ENCODE data around the gene CD2AP. TPM values are rescaled to one million over a fixed set of nuclear protein-coding genes. Genes with fewer than 3 reads are reported as not detected.
"Not testable (repeated sequence)": the region's sequence is repeated elsewhere in the genome, so short reads cannot be mapped to it uniquely, and the experiment has no call there.

Gene CD2AP
- total RNA-seq, 1 donor from 2014 or later = 25.2 TPM

DNA sequence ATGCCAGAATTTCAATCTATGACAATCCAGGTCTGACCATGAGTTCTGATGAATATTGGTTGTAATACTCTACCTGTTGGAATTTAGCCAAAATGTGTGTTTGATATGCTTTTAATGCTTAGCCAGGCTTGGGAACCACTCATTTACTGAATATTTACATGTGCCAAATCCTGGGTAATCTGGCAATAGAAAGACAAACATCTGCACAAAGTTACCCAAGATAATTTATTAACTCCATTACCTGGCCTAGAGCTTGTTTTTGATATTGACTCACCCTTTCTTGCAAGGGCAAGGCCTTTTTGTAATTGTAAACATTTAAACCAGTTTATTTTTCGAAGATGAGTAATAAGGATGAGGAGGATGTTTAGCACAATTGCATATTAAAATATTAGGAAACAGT, 13.5 kb upstream of the CD2AP start:
- intact Hi-C loops (cut with micrococcal nuclease) = no loop called here

DNA sequence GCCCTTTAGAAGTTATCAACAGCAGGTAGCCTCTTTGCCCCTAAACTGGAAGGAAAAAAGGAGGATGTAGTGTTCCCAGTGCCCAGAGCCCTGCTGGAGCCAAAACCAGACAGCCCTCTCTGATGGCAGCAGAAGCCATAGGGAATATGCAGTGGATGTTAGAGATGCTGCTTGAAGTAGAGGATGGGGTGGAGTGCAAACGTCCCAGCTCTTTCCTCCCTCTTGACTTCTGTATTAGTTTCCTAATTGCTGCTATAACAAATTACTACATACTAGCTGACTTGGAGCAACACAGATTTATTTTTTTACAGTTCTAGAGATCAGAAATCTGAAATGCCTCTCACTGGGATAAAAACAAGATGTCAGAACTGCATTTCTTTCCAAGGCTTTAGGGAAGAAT, 12.5 kb upstream of the CD2AP start:
- intact Hi-C loops (cut with micrococcal nuclease) = no loop called here

DNA sequence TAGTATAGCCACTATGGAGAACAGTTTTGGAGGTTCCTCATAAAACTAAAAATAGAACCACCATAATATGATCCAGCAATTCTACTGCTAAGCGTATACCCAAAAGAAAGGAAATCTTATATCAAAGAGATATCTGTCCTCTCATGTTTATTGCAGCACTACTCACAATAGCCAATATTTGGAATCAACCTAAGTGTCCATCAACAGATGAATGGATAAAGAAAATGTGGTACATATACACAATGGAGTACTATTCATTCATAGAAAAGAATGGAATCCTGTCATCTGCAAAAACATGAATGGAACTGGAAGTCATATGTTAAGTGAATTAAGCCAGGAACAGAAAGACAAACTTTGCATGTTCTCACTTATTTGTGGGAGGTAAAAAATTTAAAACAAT, 5.7 kb upstream of the CD2AP start:
- intact Hi-C loops (cut with micrococcal nuclease) = no loop called here

DNA sequence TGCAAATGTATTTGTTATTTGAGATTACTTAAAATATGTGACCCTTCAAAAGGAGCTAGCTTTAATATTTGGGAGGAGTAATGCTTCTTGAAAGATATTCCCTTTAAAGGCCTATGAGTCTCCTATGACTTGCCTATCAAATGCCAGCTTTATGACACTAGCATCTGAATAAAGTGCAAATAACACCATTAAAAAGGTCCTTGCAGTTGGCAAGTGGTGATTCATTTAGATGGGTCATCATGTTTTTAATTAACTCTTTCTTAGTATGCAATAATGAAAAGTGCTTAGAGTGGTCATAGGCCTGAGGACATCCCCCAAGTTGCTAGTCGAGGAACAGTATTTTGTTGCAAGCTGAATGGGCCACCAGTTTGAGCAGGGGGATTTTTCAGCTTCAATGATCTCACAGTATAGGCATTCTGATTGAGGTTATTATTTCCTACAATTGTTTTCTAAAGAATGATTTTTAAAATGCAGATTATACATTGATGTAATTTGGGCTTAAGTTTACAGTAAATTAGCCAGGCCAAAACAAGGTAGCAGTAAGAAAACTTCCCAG, 3.7 kb upstream of the CD2AP start:
- intact Hi-C loops (cut with micrococcal nuclease) = no loop called here

DNA sequence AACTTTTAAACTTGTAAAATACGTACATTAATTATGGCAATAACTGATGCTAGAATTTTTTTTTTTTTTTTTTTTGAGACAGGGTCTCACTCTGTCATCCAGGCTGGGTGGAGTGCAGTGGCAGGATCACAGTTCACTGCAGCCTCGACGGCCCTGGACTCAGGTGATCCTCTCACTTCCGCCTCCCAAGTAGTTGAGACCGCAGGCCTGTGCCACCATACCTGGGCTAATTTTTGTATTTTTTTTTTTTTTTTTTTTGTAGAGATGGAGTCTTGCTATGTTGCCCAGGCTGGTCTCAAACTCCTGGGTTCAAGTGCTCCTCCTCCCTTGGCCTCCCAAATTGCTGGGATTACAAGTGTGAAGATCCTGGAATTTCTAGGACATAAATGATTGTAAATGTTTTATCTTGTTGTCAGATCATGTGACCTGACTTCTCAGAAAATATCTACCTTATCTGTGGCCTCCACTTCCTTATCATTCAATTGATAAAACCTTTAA, 2.2 kb upstream of the CD2AP start:
- intact Hi-C loops (cut with micrococcal nuclease) = loop anchor here (5.0 kb wide), 2 partner anchors 127 to 1463 kb away; no protein-coding TSS in a partner anchor

DNA sequence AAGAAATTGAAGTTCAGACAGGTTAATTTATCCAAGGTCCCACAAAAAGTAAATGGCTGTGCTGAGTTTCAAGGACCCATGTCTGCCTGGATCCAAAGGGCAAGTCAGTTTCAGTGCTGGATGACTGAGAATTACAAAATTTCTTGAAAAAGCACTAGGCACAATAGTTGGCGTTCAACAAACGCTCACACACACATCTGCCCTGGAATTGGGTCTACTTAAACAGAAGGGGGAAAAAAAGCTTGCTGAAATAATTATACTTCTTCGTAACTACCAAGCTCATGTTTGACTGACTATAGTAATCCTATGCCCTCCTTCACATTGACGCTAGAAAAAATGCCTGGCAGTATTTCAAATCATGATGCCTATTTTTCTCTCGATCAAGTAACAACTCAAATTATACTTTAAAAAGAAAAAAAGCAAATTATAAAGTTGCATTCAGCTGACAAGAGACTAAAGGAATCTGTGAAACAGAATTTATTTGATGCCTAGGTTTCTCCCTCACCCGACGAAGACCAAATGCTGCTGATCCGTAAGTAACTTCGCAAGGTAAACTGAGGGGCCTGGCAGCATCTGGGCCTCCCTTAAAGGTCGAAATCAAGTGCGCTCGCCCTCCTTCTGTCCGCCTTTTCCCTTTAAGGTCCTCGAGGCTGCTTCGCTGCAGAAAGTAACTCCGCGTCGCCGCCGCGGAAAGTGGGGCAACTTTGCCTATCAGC, 650 bp upstream of the CD2AP start:
- intact Hi-C loops (cut with micrococcal nuclease) = loop anchor here (1.0 to 5.0 kb wide), 5 partner anchors 125 to 1465 kb away; partner anchors contain the start of genes CYP39A1, SLC25A27 and TNFRSF21

DNA sequence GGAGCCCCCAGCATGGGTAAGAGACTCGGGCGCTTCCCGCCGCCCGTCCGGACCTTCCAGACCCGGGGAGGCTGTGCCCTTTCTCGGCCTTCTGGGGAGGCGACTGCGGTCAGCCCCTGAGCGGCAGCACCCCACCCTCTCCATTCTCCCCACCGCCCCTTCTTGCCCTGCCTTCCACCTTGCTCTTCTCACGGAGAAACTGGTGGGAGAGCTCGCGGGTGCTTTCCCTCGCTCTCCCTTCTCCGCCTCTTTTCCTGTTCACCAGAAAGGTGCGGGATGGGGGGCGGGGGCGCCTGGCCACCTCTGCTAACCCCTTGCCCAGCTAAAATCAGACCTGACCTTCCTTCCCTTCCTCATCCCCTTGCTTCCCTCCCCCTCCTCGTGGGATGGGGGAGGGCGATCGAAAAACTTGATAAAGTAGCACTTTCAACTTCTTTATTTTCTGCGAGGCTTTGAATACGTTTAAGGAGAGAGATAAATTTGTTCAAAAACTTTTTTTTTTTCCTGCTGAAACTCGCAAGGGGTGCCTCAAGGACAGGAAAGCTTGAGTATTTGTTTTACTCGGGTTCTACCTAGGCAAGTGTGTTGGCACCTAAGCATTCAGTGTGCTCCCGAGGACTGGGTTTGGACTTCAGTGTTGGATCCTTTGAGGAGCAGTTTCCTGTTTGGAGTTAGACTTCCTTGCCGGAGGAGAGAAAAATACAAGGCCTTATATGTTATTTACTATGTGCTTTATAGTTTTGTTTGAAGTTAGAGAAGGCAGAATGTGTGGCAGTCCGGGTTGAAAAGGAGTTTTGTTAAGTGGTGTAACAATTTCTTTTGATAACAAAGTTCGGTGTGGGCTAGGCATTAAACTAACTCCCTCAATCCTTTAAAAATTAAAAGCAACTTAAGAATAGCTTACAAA, 897 bp downstream of the CD2AP start:
- intact Hi-C loops (cut with micrococcal nuclease) = loop anchor here (1.0 to 5.0 kb wide), 5 partner anchors 8 to 1984 kb away; partner anchors contain the start of genes CENPQ and MMUT

DNA sequence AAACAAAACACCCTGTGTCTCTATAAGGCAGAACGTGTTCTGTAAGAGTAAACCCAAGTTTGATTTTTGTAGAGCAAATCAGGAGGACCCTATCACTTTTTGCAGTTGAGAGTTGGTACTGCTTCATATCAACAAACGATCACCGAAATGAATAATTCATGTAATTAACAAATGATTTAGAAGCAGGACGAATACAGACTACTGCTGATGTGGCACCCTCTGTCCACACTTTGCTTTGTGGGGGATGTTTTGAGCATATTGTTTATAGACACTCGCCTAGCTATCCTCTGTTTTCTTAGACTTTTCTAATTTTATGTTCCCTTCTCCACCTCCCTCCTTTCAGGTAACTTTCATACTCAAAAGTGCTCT, 1.5 kb downstream of the CD2AP start:
- intact Hi-C loops (cut with micrococcal nuclease) = loop anchor here (2.0 to 5.0 kb wide), 3 partner anchors 123 to 1984 kb away; partner anchors contain the start of genes CENPQ and MMUT

DNA sequence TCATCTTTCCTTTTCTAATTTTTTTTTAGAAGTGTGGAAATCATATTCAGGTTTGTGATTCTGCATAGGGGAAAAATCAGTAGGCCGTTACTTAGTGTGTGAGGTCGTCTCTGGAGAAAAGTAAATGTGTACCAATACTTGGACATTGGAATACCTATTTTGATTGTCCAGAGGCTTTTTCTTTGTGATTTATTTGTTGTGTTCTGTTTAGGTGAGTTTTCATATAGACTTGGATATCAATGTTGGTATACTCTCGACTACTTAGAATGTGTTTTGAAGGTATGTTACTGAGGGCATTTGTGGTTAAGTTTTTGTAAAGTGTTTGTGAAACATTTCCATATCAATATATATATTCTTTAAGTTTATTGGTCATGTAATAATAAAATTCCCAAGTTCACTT, 2.3 kb downstream of the CD2AP start:
- intact Hi-C loops (cut with micrococcal nuclease) = loop anchor here (2.0 to 5.0 kb wide), 3 partner anchors 122 to 1983 kb away; partner anchors contain the start of genes CENPQ and MMUT

DNA sequence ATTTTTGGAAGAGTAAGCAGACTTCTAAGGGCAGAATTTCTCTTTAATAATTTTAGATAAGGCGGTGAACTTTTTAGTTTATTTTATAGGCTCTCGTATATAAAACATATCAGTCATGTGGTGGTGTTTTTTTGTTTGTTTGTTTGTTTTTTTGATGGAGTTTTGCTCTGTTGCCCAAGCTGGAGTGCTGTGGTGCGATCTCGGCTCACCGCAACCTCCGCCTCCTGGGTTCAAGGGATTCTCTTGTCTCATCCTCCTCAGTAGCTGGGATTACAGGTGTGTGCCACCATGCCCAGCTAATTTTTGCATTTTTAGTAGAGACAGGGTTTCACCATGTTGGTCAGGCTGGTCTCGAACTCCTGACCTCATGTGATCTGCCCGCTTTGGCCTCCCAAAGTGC, 3.6 kb downstream of the CD2AP start:
- intact Hi-C loops (cut with micrococcal nuclease) = not testable (repeated sequence)

DNA sequence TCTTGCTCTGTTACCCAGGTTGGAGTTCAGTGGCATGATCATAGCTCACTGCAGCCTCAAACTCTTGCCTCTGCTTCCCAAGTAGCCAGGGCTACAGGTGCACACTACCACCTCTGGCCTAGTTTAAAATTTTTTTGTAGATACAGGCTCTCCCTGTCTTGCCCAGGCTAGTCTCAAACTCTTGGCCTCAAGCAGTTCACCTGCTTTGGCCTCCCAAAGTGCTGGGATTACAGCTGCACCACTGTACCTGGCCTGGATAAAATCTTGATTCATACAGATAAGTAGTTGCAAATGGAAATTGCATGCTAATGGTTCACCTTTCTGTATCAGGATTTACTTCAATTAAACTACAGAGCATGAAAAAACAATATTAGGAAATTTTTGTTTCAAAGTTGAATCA, 4.2 kb downstream of the CD2AP start:
- intact Hi-C loops (cut with micrococcal nuclease) = no loop called here

DNA sequence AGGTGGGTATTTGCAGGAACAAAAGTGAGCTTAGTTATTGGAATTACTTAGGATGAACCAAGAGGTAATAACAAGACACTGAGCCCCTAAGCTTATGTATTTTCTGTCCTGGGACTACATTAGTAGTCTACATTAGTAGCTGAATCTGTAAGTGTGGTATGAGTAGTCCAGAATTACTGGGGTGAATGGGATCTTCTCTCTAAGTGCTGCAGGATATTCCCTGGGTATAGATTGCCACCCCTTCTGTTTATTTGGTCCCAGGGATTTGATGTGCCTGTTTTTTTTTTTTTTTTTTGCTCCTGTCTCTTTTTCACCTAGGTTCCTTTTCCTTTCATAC, 5.9 kb downstream of the CD2AP start:
- intact Hi-C loops (cut with micrococcal nuclease) = no loop called here

DNA sequence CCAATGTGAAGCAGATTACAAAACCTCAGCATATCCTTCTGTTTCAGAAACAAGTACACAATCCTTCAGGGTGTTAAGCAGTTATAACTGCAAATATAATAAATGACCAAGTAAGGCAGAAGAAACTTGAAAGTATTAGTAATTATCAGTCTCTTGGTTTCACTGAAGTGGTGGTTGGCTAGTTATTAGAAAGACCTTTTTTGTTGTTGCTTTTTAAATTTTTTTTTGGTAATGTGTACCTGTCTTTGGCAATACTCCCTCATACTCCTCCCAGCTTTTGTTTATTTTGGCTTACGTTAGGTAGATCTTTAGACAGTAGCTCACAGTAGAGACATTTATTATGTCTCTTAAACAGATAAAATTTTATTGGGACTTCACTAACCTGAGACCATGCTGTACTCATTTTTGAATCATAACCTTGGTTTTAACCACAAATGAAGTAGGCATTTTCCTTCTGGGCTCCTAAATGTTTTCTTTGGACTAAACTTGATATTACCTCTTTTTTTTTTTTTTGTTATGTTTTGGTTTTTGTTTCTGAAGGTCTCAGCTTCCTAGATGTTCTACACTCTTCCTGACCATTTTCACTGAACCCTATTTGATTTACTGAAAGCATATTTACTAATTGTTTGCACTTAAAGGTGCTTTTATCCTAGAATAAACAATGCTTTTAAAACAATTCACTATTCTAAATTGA, 6.4 kb downstream of the CD2AP start:
- intact Hi-C loops (cut with micrococcal nuclease) = no loop called here

DNA sequence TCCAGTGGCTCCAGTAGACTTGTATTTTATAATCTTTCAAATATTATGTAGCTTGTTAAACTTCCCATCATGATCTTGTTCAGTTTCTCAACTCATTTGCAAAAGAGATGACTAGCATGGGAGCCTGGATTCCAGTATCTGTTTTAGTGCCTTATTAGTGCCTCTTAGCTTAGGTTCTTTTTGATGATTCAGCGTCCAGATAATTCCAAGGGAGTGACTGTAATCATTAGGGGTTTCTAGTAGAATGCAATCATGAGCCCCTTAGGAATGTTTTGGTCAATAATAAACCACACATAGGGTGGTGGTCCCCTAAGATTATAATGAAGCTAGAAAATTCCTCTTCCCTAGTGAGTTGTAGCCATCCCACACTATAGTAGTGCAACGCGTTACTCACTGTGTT, 7.0 kb downstream of the CD2AP start:
- intact Hi-C loops (cut with micrococcal nuclease) = no loop called here

DNA sequence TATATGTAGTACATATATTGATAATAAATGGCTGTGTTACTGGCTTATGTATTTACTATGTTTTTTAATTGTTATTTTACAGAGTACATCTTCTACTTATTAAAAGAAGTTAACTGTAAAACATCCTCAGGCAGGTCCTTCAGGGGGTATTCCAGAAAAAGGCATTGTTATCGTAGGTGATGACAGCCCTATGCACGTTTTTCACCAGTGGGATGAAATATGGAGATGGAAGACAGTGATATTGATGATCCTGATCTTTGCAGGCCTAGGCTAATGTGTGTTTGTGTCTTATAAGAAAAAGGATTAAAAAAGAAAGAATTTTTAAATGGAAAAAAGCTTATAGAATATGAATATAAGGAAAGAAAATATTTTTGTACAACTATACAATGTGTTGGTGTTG, 7.5 kb downstream of the CD2AP start:
- intact Hi-C loops (cut with micrococcal nuclease) = no loop called here

DNA sequence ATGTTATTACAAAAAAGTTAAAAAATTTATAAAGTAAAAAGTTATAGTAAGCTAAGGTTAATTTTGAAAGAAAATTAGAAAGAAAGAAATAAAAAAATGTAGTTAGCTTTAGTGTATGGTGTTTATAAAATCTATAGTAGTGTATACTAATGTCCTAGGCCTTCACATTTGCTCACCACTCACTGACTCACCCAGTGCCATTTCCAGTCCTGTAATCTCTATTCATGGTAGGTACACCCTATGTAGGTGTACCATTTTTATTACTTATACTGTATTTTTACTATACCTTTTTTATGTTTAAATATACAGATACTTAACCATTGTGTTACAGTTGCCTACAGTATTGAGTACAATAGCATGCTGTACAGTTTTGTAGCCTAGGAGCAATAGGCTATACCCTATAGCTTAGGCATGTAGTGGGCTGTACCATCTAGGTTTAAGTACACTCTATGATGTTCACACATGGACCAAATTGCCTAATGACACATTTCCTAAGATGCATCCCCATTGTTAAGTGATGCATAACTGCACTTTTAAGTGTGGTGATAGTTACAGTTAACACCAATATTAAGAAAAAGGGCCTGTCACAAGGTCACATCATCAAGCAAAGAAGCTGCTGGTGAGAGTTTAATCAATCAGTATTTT, 8.0 kb downstream of the CD2AP start:
- intact Hi-C loops (cut with micrococcal nuclease) = loop anchor here (1.0 kb wide), 1 partner anchor 7 kb away; no protein-coding TSS in a partner anchor

DNA sequence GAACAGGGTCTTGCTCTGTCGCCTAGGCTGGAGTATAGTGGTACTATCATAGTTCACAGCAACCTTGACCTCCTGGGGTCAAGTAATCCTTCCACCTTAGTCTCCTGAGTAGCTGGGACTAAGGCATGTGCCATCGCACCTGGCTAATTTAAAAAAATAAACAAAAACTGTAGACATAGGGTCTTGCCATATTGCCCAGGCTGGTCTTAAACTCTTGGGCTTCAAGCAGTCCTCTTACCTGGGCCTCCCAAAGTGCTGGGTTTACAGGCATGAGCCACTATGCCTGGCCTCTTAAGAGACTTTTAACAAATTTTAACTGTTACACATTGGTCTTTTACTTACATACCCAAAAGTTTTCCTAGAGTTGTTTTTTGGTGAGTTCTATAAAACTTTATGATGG, 12.4 kb downstream of the CD2AP start:
- intact Hi-C loops (cut with micrococcal nuclease) = no loop called here

DNA sequence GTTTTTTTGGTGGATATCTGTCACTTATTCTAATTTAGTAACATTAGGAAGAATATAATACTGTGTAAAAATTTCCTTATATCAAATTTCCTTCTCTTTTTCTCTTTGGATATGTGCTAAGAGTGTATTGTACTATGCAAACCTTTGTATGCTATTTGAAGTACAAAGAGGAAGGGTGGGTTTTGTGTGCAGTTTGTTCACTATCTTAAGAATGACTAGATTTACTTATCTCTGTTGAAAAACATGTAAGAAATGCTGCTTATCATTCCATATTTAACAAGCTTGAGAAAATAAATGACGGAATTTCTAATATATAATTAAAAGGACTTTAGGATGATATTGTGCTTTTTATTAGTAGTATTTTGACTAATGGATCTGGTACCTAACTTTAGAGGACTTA, 13.1 kb downstream of the CD2AP start:
- intact Hi-C loops (cut with micrococcal nuclease) = no loop called here

DNA sequence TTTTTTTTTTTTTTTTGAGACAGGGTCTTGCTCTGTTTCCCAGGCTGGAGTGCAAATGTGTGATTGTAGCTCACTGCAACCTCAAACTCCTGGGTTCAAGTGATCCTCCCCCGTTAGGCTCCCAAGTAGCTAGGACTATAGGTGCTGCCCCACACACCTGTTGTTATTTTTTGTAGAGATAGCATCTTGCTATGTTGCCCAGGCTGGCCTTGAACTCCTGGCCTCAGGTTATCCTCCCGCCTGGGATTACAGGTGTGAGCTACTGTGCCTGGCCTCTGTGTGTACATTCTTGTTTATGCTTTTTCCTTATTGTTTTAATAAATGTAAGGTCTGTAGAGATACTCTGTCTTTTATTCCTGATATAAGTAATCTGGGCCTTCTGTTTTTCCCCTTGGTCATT, 14.8 kb downstream of the CD2AP start:
- intact Hi-C loops (cut with micrococcal nuclease) = no loop called here

DNA sequence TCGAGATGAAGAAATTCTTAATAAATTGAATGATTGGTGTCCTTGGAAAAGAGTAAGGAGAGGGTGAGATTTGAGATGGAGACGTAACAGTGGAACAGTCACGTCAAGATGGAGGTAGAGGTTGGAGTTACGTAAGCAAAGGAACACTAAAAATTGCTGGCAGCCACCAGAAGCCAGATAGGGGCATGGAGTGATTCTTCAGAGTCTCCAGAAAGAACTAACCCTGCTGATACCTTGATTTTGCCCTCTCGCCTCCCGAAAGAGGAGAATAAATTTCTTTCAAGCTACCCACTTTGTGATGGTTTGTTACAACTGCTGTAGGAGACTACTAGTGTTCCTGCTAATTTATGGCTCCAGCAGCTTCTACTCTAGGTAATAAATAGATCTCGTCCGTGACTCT, 17.6 kb downstream of the CD2AP start:
- intact Hi-C loops (cut with micrococcal nuclease) = no loop called here
